G401 (cell line): ENCODE data around the gene RNF11. TPM values are rescaled to one million over a fixed set of nuclear protein-coding genes. Genes with fewer than 3 reads are reported as not detected.

Experiments used
- DNase-seq: peaks from one replicate; pipeline ENCODE4 v3.0.0-alpha.2; 2015; ENCODE audit warnings: low spot score
- in situ Hi-C: cut with HindIII; loops from 2 replicates; pipeline ENCODE4 v1.10.0; 2016; ENCODE audit warnings: low sequenced_read_pairs, mixed read lengths
- total RNA-seq: library from RNA; depleted of rRNA; stranded (reverse); fragments of >200 nt; shearing (Covaris generic); gene quantifications from 2 replicates; pipeline ENCODE4 v1.2.3, GENCODE V29; 2014

Gene RNF11
- total RNA-seq, 1 experiment from 2014 or later: 83.7 TPM

DNA sequence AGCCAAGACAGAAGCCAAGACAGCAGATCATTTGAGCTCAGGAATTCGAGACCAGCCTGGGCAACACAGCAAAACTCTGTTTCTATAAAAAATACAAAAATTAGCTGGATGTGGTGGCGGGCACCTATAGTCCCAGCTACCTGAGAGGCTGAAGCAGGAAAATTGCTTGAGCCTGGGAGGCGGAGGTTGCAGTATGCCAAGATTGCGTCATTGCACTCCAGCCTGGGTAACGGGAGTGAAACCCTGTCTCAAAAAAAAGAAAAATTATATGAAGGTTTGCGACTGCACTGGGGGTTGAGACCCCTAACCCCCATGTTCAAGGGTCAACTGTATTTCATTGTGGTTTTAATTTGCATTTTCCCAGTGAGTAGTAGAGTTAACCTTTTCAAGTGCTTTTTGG lies 16.3 kb downstream of the RNF11 start:
- in situ Hi-C loops: no loop called here
- no peak for DNase-seq

GRCh38 chr1:51253691-51254090 lies 17.6 kb downstream of the RNF11 start:
- in situ Hi-C loops: no loop called here
- no peak for DNase-seq

- DNase-seq: no peak
- in situ Hi-C loops: no loop called here
These were observed 19.3 kb downstream of the RNF11 start for GRCh38 chr1:51255331-51255730.

DNA sequence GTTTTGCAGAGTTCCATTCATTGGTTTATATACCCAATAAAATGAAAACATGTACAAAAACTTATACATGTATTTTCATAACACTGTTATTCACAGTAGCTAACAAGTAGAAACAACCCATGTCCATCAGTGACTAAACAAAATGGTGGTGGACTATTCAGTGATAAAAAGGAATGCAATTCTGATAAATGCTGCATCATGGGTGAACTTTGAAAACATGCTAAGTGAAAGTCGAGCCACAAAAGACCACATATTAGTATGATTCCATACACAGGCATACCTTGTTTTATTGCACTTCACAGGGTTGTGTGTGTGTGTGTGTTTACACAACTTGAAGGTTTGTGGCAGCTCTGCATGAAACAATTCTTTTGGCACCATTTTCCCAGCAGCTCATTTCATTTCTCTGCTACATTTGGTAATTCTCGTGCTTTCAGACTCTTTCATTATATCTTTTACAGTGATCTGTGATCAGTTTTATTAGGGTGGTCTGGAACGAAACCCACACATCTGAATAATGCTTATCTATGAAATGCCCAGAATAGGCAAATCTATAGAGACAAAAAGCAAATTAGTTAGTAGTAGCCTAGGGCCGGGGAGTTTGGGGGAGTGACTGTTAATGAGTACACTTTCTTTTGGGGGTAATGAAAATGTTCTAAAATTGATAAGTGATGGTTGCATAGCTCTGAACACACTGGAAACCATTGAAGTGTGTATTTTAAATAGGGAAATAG lies 27.2 kb downstream of the RNF11 start:
- no peak for DNase-seq

DNA sequence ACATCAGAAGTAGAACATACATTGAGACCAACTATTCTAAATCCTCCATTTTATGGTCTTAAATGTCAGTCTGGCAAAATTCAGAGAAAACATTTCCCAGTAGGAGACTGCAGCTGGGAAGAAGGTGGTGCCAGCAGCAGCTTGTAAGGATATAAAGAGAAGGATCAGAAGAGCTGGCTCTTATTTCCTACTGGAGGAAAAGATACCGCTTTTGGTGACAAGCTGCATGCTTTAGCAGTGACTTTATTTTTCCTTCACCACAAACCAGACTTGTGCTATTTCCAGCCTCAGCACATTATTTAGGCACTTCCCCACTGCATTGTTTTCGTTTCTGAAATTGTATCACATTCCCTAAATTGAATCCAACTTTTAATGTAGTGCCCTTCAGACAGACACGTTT lies 28.4 kb downstream of the RNF11 start:
- in situ Hi-C loops: no loop called here
- peak; percentile 21 for DNase-seq

More for the DNA sequence above, 27.2 kb downstream of the RNF11 start:
- in situ Hi-C loops: no loop called here

- DNase-seq: no peak
- in situ Hi-C loops: no loop called here
These were observed 29.5 kb downstream of the RNF11 start for GRCh38 chr1:51265618-51266017.

DNA sequence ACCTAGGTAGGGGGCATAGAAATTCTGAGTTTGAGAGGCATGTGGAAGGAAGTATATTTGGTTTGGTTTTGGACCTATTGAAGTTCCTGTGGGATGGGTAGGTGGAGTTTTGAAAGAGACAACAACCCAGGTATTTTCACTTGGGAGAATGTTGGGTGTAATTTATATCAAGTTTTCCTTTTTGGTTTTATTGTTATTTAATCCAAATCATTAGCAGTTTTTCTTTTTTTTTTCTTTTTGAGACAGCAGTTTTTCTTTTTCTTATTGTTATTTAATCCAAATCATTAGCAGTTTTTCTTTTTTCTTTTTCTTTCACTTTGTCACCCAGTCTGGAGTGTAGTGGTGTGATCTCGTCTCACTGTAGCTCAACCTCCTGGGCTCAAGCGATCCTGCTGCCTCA lies 30.1 kb downstream of the RNF11 start:
- in situ Hi-C loops: no loop called here
- no peak for DNase-seq

DNA sequence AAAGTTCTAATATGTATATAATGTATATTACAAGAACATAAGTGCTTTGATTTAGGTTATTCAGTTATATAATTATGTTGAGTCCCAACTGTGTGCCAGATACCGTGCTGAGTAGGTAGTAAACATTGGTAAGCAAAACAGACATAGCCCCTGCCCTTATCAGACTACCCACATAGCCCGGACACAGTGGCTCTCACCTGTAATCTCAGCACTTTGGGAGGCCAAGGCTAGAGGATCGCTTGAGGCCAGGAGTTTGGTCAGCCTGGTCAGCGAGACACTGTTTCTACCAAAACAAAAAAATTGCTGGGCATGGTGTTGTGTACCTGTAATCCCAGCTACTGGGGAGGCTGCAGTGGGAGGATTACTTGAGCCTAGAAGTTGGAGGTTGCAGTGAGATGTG lies 30.7 kb downstream of the RNF11 start:
- DNase-seq: no peak
- in situ Hi-C loops: no loop called here

GRCh38 chr1:51268634-51269033 lies 32.6 kb downstream of the RNF11 start:
- no peak for DNase-seq
- in situ Hi-C loops: no loop called here

DNA sequence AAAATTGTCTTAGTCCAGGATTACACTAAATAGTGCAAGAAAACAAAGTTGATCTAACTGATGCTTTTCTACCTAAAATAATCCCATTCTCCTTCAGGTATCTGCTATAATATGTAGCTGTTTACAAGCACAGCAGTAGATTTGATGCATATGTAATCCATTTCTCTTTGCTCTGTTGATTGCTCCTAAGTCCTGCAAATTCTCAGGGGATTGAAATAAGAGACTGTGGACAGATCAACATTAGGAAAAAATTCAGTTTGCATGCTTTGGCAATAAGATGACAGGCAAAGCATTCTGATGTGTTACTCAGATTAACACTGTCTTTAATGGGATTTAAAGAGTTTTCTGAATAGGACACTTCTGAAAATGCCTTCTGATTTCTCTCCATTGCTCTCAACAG lies 34.7 kb downstream of the RNF11 start:
- in situ Hi-C loops: no loop called here
- DNase-seq: no peak

GRCh38 chr1:51272916-51273315 lies 36.8 kb downstream of the RNF11 start:
- no peak for DNase-seq
- in situ Hi-C loops: no loop called here

GRCh38 chr1:51274676-51275075 lies 38.6 kb downstream of the RNF11 start:
- in situ Hi-C loops: no loop called here
- DNase-seq: no peak

DNA sequence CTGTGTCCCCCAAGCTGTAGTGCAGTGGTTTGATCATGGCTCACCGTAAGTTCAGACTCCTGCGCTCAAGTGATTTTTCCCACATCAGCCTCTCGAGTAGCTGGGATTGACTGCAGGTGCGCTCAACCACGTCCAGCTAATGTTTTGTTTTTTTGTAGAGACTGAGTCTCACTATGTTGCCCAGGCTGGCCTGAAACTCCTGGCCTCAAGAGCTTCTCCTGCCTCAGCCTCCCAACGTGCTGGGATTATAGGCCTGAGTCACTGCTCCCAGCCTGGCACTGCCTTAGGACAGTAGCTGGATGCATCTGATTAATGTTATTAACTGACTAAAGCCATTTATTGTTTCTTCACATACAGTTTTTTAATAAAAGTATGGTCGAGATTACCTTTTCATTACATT lies 40.2 kb downstream of the RNF11 start:
- no peak for DNase-seq
- in situ Hi-C loops: no loop called here

DNA sequence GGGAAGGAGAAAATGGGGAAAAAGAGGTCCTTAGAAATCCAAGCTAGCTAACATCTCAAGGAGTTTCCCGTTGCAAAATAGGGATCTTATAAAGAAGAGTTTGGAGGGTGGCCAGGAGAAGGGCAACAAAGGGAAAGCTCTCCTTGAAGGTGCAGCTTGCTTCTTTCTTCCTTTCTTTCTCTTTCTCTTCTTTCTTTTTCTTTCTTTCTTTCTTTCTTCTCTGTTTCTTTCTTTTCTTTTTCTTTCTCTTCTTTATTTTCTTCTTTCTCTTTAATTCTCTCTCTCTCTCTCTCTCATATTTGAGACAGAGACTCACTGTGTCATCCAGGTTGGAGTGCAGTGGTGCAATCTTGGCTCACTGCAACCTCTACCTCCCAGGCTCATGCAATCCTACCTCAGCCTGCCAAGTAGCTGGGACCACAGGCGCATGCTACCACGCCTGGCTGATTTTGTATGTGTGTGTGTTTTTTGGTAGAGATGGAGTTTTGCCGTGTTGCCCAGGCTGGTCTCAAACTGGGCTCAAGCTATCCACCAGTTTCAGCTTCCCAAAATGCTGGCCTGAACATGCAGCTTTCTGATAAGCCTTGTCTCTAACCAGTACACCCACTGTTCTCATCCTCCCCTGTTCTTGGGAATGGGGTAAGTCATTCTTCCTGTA lies 44.4 kb downstream of the RNF11 start:
- DNase-seq: peak; percentile 39
- in situ Hi-C loops: no loop called here

GRCh38 chr1:51281807-51282206 lies 45.7 kb downstream of the RNF11 start:
- DNase-seq: peak; percentile 47
- in situ Hi-C loops: no loop called here

GRCh38 chr1:51282605-51283004 lies 46.5 kb downstream of the RNF11 start:
- in situ Hi-C loops: no loop called here
- peak; percentile 23 for DNase-seq

DNA sequence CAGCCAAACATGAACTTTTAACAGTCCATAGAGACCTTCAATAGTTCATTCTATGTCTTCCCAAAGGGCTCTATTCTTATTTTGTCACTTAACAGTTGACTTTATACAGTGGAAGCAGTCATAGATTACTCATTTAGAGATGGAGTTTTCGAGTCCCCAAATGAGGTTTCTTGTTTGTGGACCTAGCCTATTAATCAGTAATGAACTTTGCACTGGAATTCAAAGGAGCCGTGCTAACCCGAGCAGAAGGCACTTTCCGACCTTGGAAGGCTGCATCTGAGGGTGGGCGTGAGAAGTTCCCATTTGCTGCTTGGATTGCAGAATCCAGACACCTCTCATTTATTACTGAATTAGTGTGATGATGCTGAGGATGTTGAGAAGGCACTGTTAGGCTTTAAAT lies 47.9 kb downstream of the RNF11 start:
- in situ Hi-C loops: no loop called here
- no peak for DNase-seq

DNA sequence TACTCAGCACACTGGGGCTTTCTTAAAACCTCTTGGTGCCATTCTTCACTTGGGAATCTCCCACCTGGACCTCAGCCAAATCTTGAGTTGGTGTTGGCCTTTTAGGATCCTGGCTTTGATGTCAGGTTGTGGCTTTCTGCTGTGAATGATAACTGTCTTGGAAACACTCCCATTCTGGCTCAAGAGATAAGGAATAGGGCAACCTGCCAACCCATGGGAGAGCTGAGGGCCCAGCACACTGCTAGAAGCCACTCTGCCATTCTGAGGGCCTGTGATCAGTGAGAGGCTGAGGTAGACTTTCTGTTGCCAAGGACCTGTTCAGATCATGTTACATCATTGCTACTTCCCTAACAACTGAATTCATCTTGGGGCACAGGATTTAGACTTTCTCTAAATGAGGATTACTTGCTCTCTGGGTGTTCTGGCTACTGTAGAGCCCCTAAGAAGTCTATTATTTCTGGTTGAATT lies 48.4 kb downstream of the RNF11 start:
- DNase-seq: no peak
- in situ Hi-C loops: no loop called here

DNA sequence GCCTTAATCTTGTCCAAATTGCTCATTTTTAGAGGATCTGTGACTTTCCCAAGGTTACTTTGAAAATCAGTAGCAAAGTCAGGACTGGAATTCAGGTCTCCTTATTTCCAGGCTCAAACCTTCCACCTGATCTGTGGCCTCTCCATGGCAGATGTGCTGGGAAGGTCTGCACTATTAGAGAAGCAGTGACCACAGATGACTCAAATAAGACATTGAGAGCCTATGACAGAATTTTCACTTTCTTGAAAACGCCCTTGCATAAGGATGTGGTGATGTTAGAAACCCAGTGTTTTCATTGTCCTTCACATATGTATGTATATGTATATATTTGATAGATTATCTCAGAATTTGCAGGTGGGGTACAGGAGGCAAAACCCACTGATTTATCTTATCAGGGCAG lies 49.0 kb downstream of the RNF11 start:
- no peak for DNase-seq
- in situ Hi-C loops: no loop called here

DNA sequence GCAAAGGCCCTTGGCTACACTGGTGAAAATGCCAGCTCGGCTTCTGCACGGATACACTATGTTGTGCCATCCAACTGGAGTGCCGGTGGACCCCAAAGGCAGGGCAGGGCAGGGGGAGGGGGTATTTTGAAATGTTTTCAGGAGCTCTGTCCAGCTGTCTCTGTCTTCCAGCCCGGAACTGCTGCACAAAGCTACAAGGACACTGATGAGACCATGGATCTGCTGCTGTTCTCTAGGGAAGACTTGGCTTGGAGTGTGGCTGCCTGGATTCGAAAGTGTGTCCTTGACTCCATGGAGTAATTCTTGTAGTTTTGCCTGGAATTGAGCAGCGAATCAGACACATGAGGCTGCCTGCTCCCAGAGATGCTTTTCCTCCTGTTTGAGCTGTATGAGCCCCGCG lies 51.9 kb downstream of the RNF11 start:
- no peak for DNase-seq
- in situ Hi-C loops: no loop called here

DNA sequence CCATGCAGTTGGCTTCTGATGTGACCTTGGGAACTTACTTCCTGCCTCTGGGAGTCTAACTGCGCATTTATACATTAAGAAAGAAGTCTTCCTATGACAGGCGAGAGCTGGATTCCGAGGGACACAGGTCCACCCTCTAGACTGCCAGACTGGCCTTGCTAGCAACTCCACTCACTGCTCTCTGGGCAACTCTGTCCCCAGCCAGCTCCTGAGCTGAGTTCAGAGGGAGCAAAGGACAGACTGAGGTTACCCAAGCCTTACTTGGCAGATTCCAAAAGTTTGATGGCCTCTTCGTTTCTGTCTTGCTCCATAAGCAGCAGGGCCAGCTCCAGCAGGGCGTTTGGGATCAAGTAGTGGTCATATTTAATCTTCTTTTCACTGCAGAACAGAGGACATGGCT lies 52.5 kb downstream of the RNF11 start:
- DNase-seq: no peak
- in situ Hi-C loops: no loop called here
